Keratinocyte (primary cell): ENCODE measurements around the gene WFS1. TPM values are rescaled to one million over a fixed set of nuclear protein-coding genes. Genes with fewer than 3 reads are reported as not detected.

Experiments used
- DNase-seq: peaks from one replicate; pipeline ENCODE4 v3.0.0-alpha.2; 2011; ENCODE audit warnings: low read depth, missing footprints, low spot score
- FAIRE-seq: peaks from 2 replicates; lab custom pipeline; 2011; peaks lifted over from hg19 to GRCh38; lab: Jason Lieb, UNC
- H2AFZ ChIP-seq: 2 replicates; pipeline ENCODE4 v1.6.0; 2012; ENCODE audit warnings: low read length, control low read depth, inconsistent platforms; ENCODE audit not compliant: control insufficient read depth
- H3K27ac ChIP-seq: 2 replicates; pipeline ENCODE4 v1.5.1; 2011; ENCODE audit warnings: low read length; ENCODE audit not compliant: control insufficient read depth, insufficient read depth
- H3K27me3 ChIP-seq: 3 replicates; pipeline ENCODE4 v1.6.0; 2011; ENCODE audit warnings: low read length; ENCODE audit not compliant: control insufficient read depth, insufficient read depth; ENCODE audit errors: extremely low read depth
- H3K36me3 ChIP-seq, 2 experiments: 2 replicates in 1 of 2; 3 replicates in 1 of 2; pipeline ENCODE4 v1.5.1; 2011; ENCODE audit warnings: low read length in 2 of 2, mild to moderate bottlenecking in 1 of 2; ENCODE audit not compliant: control insufficient read depth in 2 of 2, insufficient read depth in 2 of 2; ENCODE audit errors: extremely low read depth in 1 of 2
- H3K4me1 ChIP-seq: 3 replicates; pipeline ENCODE4 v1.5.1; 2011; ENCODE audit warnings: low read length; ENCODE audit not compliant: control insufficient read depth, insufficient read depth; ENCODE audit errors: extremely low read depth
- H3K4me2 ChIP-seq: 3 replicates; pipeline ENCODE4 v1.6.0; 2011; ENCODE audit warnings: low read depth, low read length; ENCODE audit not compliant: control insufficient read depth, insufficient read depth; ENCODE audit errors: extremely low read depth
- H3K4me3 ChIP-seq, 3 experiments: fragments of 200-600 bp in 1 of 3; sonication (generic) in 1 of 3; 2 replicates in 2 of 3; 3 replicates in 1 of 3; pipeline ENCODE4 v1.5.1; 2011 to 2016; ENCODE audit warnings: low read length in 3 of 3, mild to moderate bottlenecking in 3 of 3, control low read depth in 2 of 3, inconsistent platforms in 1 of 3, low read depth in 1 of 3, mixed read lengths in 1 of 3, mixed run types in 1 of 3, moderate library complexity in 1 of 3; ENCODE audit not compliant: control insufficient read depth in 2 of 3, insufficient read depth in 2 of 3; ENCODE audit errors: extremely low read depth in 1 of 3
- H3K79me2 ChIP-seq: 2 replicates; pipeline ENCODE4 v1.6.0; 2012; ENCODE audit warnings: low read length; ENCODE audit not compliant: control insufficient read depth, insufficient read depth
- H3K9ac ChIP-seq: 3 replicates; pipeline ENCODE4 v1.6.0; 2011; ENCODE audit warnings: low read length; ENCODE audit not compliant: control insufficient read depth, insufficient read depth; ENCODE audit errors: extremely low read depth
- H3K9me1 ChIP-seq: 3 replicates; pipeline ENCODE4 v1.6.0; 2011; ENCODE audit warnings: low read length; ENCODE audit not compliant: control insufficient read depth, insufficient read depth; ENCODE audit errors: extremely low read depth
- H3K9me3 ChIP-seq: 2 replicates; pipeline ENCODE4 v1.5.1; 2012; ENCODE audit warnings: low read depth, low read length; ENCODE audit not compliant: control insufficient read depth
- H4K20me1 ChIP-seq: 3 replicates; pipeline ENCODE4 v1.6.0; 2011; ENCODE audit warnings: low read length; ENCODE audit not compliant: control insufficient read depth, insufficient read depth; ENCODE audit errors: extremely low read depth
- CTCF ChIP-seq, 3 experiments: IDR thresholded peaks in 1 of 3; conservative IDR thresholded peaks in 1 of 3; optimal IDR thresholded peaks in 1 of 3; 2 replicates in 2 of 3; 3 replicates in 1 of 3; pipeline versions ENCODE3 to v1.5.1; 2011; ENCODE audit warnings: low read length in 3 of 3, mild to moderate bottlenecking in 3 of 3, moderate library complexity in 2 of 3, control low read depth in 1 of 3, inconsistent platforms in 1 of 3; ENCODE audit not compliant: insufficient read depth in 2 of 3; ENCODE audit errors: extremely low read depth in 1 of 3
- EZH2 ChIP-seq: IDR thresholded peaks from one replicate; pipeline ENCODE4 v1.6.1; 2012; ENCODE audit warnings: inconsistent platforms, mild to moderate bottlenecking, low read length, moderate library complexity
- dilution Hi-C: fragments of 300-500 bp; cut with MboI; formaldehyde crosslinking; loops from one replicate; pipeline ENCODE4 v1.7.0; 2020; ENCODE audit warnings: low sequenced_read_pairs; ENCODE audit not compliant: extremely low pct_ligation_motif_present
- polyA plus RNA-seq, 5 experiments: library from polyadenylated mRNA; depleted of rRNA in 3 of 5; stranded (reverse) in 3 of 5; stranded (forward) in 1 of 5; unstranded in 1 of 5; fragments of >200 nt; gene quantifications; 1 replicate in 1 of 5; 2 replicates in 3 of 5; 3 replicates in 1 of 5; pipeline versions ENCODE4 v1.2.1 to v1.2.3, GENCODE V29; 2011 to 2012; ENCODE audit warnings: missing spikeins in 2 of 5, low read depth in 1 of 5, low replicate concordance in 1 of 5

Gene WFS1
- polyA plus RNA-seq, 1 donor (not counting 4 experiments of a cell fraction or from before 2014, with no cell fraction given): 7.0 TPM

- DNase-seq: no peak
- no peaks in the 10 kb centered on the region for H3K4me1 ChIP-seq
- FAIRE-seq: no peak
- H3K9ac ChIP-seq: no peak overlapping the region
- H3K27ac ChIP-seq: no peak overlapping the region
- H3K9me3 ChIP-seq: peaks cover 9% of the 10 kb centered on the region
- H4K20me1 ChIP-seq: no peaks in the 10 kb centered on the region
- H3K79me2 ChIP-seq: no peaks in the 10 kb centered on the region
- no peak overlapping the region for H3K4me3 ChIP-seq
- dilution Hi-C loops: no loop called here
- TF ChIP-seq CTCF (optimal IDR thresholded peaks at IDR 0.05 in 1 of 3, IDR thresholded peaks at IDR 0.05 in 1 of 3, conservative IDR thresholded peaks at IDR 0.05 in 1 of 3; ENCODE audit: extremely low read depth in 1 of 3, insufficient read depth in 2 of 3, low read length in 3 of 3) (no peak), EZH2 (no peak)
- no peak overlapping the region for H2AFZ ChIP-seq
- peaks cover under 1% of the 10 kb centered on the region for H3K27me3 ChIP-seq
- no peaks in the 10 kb centered on the region for H3K9me1 ChIP-seq
- no peaks in the 10 kb centered on the region for H3K36me3 ChIP-seq
- H3K4me2 ChIP-seq: no peak overlapping the region
Observed at GRCh38 chr4:6239968-6240367, 29.7 kb upstream of the WFS1 start.

GRCh38 chr4:6241062-6241845 lies 28.4 kb upstream of the WFS1 start:
- DNase-seq (no peak), FAIRE-seq (no peak)
- no peaks in the 10 kb centered on the region for H3K36me3 ChIP-seq

More at GRCh38 chr4:6241062-6241845, 28.4 kb upstream of the WFS1 start:
- H3K4me1 ChIP-seq: no peaks in the 10 kb centered on the region
- H2AFZ ChIP-seq: no peak overlapping the region
- dilution Hi-C loops: no loop called here
- no peaks in the 10 kb centered on the region for H4K20me1 ChIP-seq
- H3K9ac ChIP-seq: no peak overlapping the region
- H3K79me2 ChIP-seq: no peaks in the 10 kb centered on the region
- no peaks in the 10 kb centered on the region for H3K9me1 ChIP-seq
- no peak overlapping the region for H3K4me2 ChIP-seq
- H3K4me3 ChIP-seq: no peak overlapping the region
- TF ChIP-seq EZH2 (no peak), CTCF (optimal IDR thresholded peaks at IDR 0.05 in 1 of 3, IDR thresholded peaks at IDR 0.05 in 1 of 3, conservative IDR thresholded peaks at IDR 0.05 in 1 of 3; ENCODE audit: extremely low read depth in 1 of 3, insufficient read depth in 2 of 3, low read length in 3 of 3) (no peak)
- no peak overlapping the region for H3K27ac ChIP-seq
- peaks cover 13% of the 10 kb centered on the region for H3K27me3 ChIP-seq
- peaks cover 18% of the 10 kb centered on the region for H3K9me3 ChIP-seq
